Measurements from ENCODE around the gene GPR35.

DNA sequence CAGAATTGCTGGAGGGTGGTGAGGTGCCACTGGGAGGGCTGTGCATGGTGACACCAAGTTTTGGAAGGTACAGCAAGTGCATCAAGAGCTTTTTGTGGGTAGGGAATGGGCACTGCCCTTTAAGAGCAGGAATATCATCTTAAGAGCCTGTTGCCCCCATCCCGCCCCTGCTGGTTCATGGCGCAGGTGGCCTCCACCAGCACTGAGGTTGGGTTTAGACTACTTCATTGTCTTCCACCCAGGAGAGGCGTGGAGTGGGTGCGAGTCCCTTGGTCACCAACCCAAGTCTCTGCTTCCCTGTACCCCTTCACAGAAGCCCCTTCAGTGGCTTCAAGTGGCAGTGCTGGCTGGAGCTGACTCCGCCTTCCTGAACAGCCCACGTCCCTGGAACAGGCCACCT is 49.2 kb upstream of the GPR35 start:
- TF ChIP-seq, protein P1, sequence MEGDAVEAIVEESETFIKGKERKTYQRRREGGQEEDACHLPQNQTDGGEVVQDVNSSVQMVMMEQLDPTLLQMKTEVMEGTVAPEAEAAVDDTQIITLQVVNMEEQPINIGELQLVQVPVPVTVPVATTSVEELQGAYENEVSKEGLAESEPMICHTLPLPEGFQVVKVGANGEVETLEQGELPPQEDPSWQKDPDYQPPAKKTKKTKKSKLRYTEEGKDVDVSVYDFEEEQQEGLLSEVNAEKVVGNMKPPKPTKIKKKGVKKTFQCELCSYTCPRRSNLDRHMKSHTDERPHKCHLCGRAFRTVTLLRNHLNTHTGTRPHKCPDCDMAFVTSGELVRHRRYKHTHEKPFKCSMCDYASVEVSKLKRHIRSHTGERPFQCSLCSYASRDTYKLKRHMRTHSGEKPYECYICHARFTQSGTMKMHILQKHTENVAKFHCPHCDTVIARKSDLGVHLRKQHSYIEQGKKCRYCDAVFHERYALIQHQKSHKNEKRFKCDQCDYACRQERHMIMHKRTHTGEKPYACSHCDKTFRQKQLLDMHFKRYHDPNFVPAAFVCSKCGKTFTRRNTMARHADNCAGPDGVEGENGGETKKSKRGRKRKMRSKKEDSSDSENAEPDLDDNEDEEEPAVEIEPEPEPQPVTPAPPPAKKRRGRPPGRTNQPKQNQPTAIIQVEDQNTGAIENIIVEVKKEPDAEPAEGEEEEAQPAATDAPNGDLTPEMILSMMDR (IDR thresholded peaks at IDR 0.05; ENCODE audit: borderline replicate concordance, extremely low read depth, low read length, poor library complexity, severe bottlenecking), result no peak
- TF ChIP-seq EZH2 (IDR thresholded peaks at IDR 0.05; ENCODE audit: borderline replicate concordance, low read depth, low read length, severe bottlenecking), result no peak

Data from DND-41 (cell line).